ENCODE results near the gene ANKRD13A. TPM values are rescaled to one million over a fixed set of nuclear protein-coding genes. Genes with fewer than 3 reads are reported as not detected.

ANKRD13A gene
- total RNA-seq = 31.8 TPM

GRCh38 chr12:109998904-109999648 is at the start of gene ANKRD13A:
Gene ANKRD13A, plus strand, starts transcription at chr12:109999430. Its CDS starts 259 bp downstream, at chr12:109999689.
- peak; percentile 84 for ATAC-seq

- ATAC-seq = no peak
These were observed 48.6 kb upstream of the ANKRD13A start for GRCh38 chr12:109950625-109951024.

- ATAC-seq = no peak
These were observed 48.1 kb upstream of the ANKRD13A start for GRCh38 chr12:109951136-109951535.

- no peak for ATAC-seq
These were observed 47.5 kb upstream of the ANKRD13A start for GRCh38 chr12:109951751-109952150.

GRCh38 chr12:109952160-109952858 is 46.9 kb upstream of the ANKRD13A start:
- ATAC-seq = peak; percentile 28

- no peak for ATAC-seq
These were observed 46.4 kb upstream of the ANKRD13A start for GRCh38 chr12:109952873-109953272.

GRCh38 chr12:109953656-109954055 is 45.6 kb upstream of the ANKRD13A start:
- ATAC-seq = no peak

- no peak for ATAC-seq
These were observed 40.9 kb upstream of the ANKRD13A start for GRCh38 chr12:109958374-109958773.

GRCh38 chr12:109959411-109960093 is 39.7 kb upstream of the ANKRD13A start:
- no peak for ATAC-seq

GRCh38 chr12:109961201-109961600 is 38.0 kb upstream of the ANKRD13A start:
- no peak for ATAC-seq

- ATAC-seq = no peak
These were observed 37.6 kb upstream of the ANKRD13A start for GRCh38 chr12:109961612-109962011.

GRCh38 chr12:109962398-109962797 is 36.8 kb upstream of the ANKRD13A start:
- no peak for ATAC-seq

GRCh38 chr12:109963330-109963729 is 35.9 kb upstream of the ANKRD13A start:
- no peak for ATAC-seq

- ATAC-seq = no peak
These were observed 35.3 kb upstream of the ANKRD13A start for GRCh38 chr12:109963743-109964429.

GRCh38 chr12:109966546-109966945 is 32.7 kb upstream of the ANKRD13A start:
- no peak for ATAC-seq

GRCh38 chr12:109967383-109968031 is 31.7 kb upstream of the ANKRD13A start:
- ATAC-seq = no peak

GRCh38 chr12:109968032-109968420 is 31.2 kb upstream of the ANKRD13A start:
- ATAC-seq = no peak

- no peak for ATAC-seq
These were observed 30.4 kb upstream of the ANKRD13A start for GRCh38 chr12:109968801-109969200.

- ATAC-seq = no peak
These were observed 26.4 kb upstream of the ANKRD13A start for GRCh38 chr12:109972821-109973220.

- no peak for ATAC-seq
These were observed 17.9 kb upstream of the ANKRD13A start for GRCh38 chr12:109981311-109981710.

- no peak for ATAC-seq
These were observed 17.0 kb upstream of the ANKRD13A start for GRCh38 chr12:109982210-109982609.

- no peak for ATAC-seq
These were observed 15.6 kb upstream of the ANKRD13A start for GRCh38 chr12:109983432-109984142.

Measured in esophagus mucosa (tissue), 1 donor.